ENCODE measurements around the gene SLC22A25.

The SLC22A25 gene

DNA sequence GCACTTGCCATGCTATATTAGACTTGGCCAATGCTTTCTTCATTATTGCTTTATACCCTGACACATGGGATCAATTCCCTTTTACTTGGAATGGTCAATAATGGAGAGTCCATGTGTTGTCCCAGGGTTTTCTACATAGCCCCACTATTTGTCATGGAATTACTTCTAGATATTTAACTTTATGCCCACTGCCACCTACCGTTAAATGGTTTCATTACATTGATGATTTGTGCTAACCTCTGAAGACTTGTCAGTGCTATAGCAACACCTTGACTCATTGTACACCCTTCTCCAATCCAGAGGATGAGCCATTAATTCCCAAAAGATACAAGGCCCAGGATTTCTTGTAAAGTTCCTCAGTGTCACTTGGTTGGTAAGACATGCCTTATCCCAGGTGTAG lies 31.4 kb upstream of the SLC22A25 start:
- H3K27ac ChIP-seq = no peak overlapping the region
- no peaks in the 10 kb centered on the region for H3K36me3 ChIP-seq
- H3K4me3 ChIP-seq (ENCODE audit: low read depth, low read length) = no peak overlapping the region
- no peaks in the 10 kb centered on the region for H3K9me3 ChIP-seq (ENCODE audit: severe bottlenecking)
- no peak for DNase-seq
- H3K27me3 ChIP-seq (ENCODE audit: insufficient read depth, low read depth, severe bottlenecking) = peaks cover 70% of the 10 kb centered on the region
- TF ChIP-seq, protein P1, sequence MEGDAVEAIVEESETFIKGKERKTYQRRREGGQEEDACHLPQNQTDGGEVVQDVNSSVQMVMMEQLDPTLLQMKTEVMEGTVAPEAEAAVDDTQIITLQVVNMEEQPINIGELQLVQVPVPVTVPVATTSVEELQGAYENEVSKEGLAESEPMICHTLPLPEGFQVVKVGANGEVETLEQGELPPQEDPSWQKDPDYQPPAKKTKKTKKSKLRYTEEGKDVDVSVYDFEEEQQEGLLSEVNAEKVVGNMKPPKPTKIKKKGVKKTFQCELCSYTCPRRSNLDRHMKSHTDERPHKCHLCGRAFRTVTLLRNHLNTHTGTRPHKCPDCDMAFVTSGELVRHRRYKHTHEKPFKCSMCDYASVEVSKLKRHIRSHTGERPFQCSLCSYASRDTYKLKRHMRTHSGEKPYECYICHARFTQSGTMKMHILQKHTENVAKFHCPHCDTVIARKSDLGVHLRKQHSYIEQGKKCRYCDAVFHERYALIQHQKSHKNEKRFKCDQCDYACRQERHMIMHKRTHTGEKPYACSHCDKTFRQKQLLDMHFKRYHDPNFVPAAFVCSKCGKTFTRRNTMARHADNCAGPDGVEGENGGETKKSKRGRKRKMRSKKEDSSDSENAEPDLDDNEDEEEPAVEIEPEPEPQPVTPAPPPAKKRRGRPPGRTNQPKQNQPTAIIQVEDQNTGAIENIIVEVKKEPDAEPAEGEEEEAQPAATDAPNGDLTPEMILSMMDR (IDR thresholded peaks at IDR 0.05; ENCODE audit: low read depth, low read length) = no peak

DNA sequence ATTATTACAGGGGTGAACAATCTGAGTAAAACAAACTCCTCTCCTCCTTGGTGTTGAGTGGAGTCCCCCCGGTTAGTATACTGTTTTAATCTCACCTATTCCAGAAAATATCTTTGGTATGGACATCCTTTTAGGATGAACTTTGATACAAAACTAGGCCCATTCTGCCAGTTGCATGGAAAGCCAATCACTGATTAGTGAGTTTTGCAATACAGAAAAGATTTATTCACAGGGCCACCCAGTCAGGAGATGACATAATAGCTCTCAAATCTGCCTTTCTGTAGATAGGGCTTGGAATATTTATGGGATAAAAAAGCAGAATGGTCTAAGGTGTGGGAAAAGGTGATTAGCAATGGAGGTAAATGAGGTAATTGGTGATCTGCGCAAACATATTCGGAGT lies 30.3 kb upstream of the SLC22A25 start:
- H3K36me3 ChIP-seq = no peaks in the 10 kb centered on the region
- no peak for DNase-seq
- peaks cover 66% of the 10 kb centered on the region for H3K27me3 ChIP-seq (ENCODE audit: insufficient read depth, low read depth, severe bottlenecking)
- no peak overlapping the region for H3K4me3 ChIP-seq (ENCODE audit: low read depth, low read length)
- no peaks in the 10 kb centered on the region for H3K9me3 ChIP-seq (ENCODE audit: severe bottlenecking)
- TF ChIP-seq, protein P1 (IDR thresholded peaks at IDR 0.05; ENCODE audit: low read depth, low read length) = no peak
- no peak overlapping the region for H3K27ac ChIP-seq

DNA sequence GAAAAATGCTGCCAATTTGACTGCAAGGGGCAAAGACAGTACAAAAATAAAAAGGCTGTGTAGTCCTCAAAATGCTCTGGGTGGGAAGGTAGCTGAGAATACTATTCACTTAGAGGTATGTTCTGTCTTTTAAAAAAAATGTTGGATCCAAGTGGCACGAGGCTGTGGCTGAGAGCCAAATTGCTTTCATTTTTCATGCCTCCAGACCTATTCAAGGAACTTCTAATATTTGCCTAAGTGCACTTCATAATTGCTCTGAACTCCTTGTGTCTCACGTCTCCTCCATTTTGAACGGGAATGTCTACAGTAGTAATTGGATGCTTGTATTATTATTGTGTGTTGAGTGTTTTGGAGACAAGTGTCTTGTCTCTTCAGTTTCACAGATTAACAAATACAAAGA lies 19.1 kb upstream of the SLC22A25 start:
- TF ChIP-seq, protein P1 (IDR thresholded peaks at IDR 0.05; ENCODE audit: low read depth, low read length) = no peak
- DNase-seq = no peak
- no peak overlapping the region for H3K4me3 ChIP-seq (ENCODE audit: low read depth, low read length)

DNA sequence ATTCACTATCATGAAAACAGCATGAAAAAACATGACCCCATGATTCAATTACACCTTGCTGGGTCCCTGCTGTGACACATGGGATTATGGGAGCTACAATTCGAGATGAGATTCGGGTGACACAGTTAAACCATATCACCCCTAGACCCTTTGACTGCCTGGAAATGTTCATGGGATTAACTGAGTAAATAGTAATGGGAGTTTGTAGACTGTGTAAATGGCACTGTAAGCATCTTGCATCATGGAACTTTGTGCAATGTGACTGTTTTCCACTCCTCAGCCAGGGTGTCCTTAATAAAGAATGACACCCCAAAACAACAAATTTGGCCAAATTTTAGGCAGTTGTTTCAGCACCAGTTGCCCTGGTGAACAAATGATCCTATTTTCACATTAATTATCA lies 7.9 kb upstream of the SLC22A25 start:
- H3K27me3 ChIP-seq (ENCODE audit: insufficient read depth, low read depth, severe bottlenecking) = peaks cover 25% of the 10 kb centered on the region
- no peak overlapping the region for H3K27ac ChIP-seq
- H3K4me3 ChIP-seq (ENCODE audit: low read depth, low read length) = no peak overlapping the region
- TF ChIP-seq, protein P1 (IDR thresholded peaks at IDR 0.05; ENCODE audit: low read depth, low read length) = no peak
- H3K9me3 ChIP-seq (ENCODE audit: severe bottlenecking) = no peaks in the 10 kb centered on the region
- H3K36me3 ChIP-seq = no peaks in the 10 kb centered on the region
- no peak for DNase-seq

More for the DNA sequence above, 19.1 kb upstream of the SLC22A25 start:
- no peak overlapping the region for H3K27ac ChIP-seq
- H3K36me3 ChIP-seq = no peaks in the 10 kb centered on the region
- peaks cover 38% of the 10 kb centered on the region for H3K27me3 ChIP-seq (ENCODE audit: insufficient read depth, low read depth, severe bottlenecking)
- H3K9me3 ChIP-seq (ENCODE audit: severe bottlenecking) = no peaks in the 10 kb centered on the region

DNA sequence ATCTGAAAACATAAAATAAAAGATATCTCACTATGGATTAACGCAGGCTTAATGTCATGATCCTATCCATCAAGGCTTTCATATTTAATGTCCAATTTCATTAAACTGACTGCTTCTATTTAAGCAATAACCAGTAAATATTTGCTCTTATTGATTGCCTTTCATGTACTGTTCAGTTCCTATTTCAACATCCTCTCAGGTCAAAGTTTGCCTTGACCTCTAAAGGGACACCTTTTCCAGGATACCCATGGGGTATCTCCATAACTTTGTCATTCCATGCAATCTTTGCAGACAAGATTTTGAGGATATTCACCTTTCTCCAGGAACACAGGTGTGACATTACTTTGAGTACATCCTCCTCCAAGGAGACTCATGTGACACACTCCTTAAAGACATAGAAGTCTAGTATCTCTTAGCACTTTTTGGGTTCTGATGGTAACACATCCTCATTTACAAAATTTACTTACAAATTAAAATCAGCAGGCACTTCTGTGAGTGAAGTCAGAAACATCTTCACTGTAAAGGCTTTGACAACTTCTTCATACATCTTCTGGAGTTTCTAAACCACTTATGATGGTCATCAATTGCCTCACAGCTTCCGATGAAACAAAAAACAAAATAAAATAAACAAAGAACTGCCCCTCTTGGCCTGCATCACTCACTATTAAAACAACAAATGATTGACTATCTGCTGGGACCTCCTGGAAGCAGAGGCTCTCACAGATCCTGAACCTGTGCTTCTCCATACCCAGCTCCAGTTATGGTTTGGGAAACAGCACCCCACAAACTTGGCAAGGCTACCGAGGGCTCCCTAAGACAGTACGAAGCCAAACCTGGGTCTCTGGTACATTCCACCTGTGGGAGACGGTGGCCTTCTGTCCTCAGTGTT lies 7.0 kb upstream of the SLC22A25 start:
- TF ChIP-seq, protein P1 (IDR thresholded peaks at IDR 0.05; ENCODE audit: low read depth, low read length) = no peak
- no peak overlapping the region for H3K4me3 ChIP-seq (ENCODE audit: low read depth, low read length)
- H3K27me3 ChIP-seq (ENCODE audit: insufficient read depth, low read depth, severe bottlenecking) = peaks cover 28% of the 10 kb centered on the region
- no peaks in the 10 kb centered on the region for H3K36me3 ChIP-seq
- no peaks in the 10 kb centered on the region for H3K9me3 ChIP-seq (ENCODE audit: severe bottlenecking)
- no peak for DNase-seq
- H3K27ac ChIP-seq = no peak overlapping the region
